Adrenal gland (tissue), 5 donors: ENCODE data around the gene TMEM95.
"Not testable (repeated sequence)": the region's sequence is repeated elsewhere in the genome, so short reads cannot be mapped to it uniquely, and the experiment has no call there.

Experiments
- CTCF ChIP-seq, 6 experiments: fragments of 450-650 bp in 4 of 6; fragments of 200-600 bp in 2 of 6; sonication (generic) in 1 of 6; IDR thresholded peaks; 1 replicate in 5 of 6; 2 replicates in 1 of 6; pipeline versions ENCODE4 v1.5.1 to v1.8.0; 2016 to 2021; ENCODE audit warnings: antibody characterized with exemption in 6 of 6, mild to moderate bottlenecking in 2 of 6, moderate library complexity in 1 of 6
- POLR2A ChIP-seq, 2 donors: fragments of 450-650 bp; IDR thresholded peaks; one replicate each; pipeline ENCODE4 v1.6.1; 2017; ENCODE audit warnings: antibody characterized with exemption in 2 of 2, mild to moderate bottlenecking in 2 of 2, moderate library complexity in 1 of 2
- donor health status: DM: no; HTN: no; CAD: no.

- TF ChIP-seq POLR2A, CTCF (IDR thresholded peaks at IDR 0.05): not testable (repeated sequence)
Observed at GRCh38 chr17:7337600-7337999, 17.4 kb upstream of the TMEM95 start.
